ENCODE data around the gene MYO18A.

- TF ChIP-seq CTCF (IDR thresholded peaks at IDR 0.05) (no peak), POLR2A (IDR thresholded peaks at IDR 0.05) (no peak)
These were observed 15.4 kb upstream of the MYO18A start for GRCh38 chr17:29195465-29196081.

Measured in uterus (tissue), 2 donors.